Breast epithelium (tissue), 4 donors: Measurements from ENCODE around the gene CARD14. TPM values are rescaled to one million over a fixed set of nuclear protein-coding genes. Genes with fewer than 3 reads are reported as not detected.

Source experiments
- DNase-seq, 2 donors: peaks; one replicate each; pipeline ENCODE4 v3.0.0-alpha.2; 2019; ENCODE audit warnings: low spot score in 2 of 2
- H3K27ac ChIP-seq, 2 donors: fragments of 200-600 bp; sonication (generic) in 1 of 2; one replicate each; pipeline ENCODE4 v1.5.1; 2016 to 2019; ENCODE audit warnings: mild to moderate bottlenecking in 1 of 2
- H3K27me3 ChIP-seq, 2 donors: fragments of 200-600 bp; sonication (generic) in 1 of 2; one replicate each; pipeline versions ENCODE4 v1.5.1 to v1.6.0; 2017 to 2019; ENCODE audit warnings: control low read depth in 1 of 2, mild to moderate bottlenecking in 1 of 2
- H3K36me3 ChIP-seq: fragments of 200-600 bp; one replicate; pipeline ENCODE4 v1.5.1; 2019
- H3K4me1 ChIP-seq, 2 donors: fragments of 200-600 bp; sonication (generic); one replicate each; pipeline ENCODE4 v1.5.1; 2016 to 2019; ENCODE audit warnings: control low read depth in 1 of 2
- H3K4me3 ChIP-seq, 3 donors: fragments of 200-600 bp; sonication (generic); 1 replicate in 2 of 3; 2 replicates in 1 of 3; pipeline ENCODE4 v1.5.1; 2016 to 2019; ENCODE audit warnings: mild to moderate bottlenecking in 3 of 3, moderate library complexity in 2 of 3
- H3K9me3 ChIP-seq, 2 donors: fragments of 200-600 bp; sonication (generic) in 1 of 2; one replicate each; pipeline ENCODE4 v1.5.1; 2016 to 2019; ENCODE audit warnings: control low read depth in 1 of 2
- POLR2A ChIP-seq: fragments of 450-650 bp; IDR thresholded peaks from one replicate; pipeline ENCODE4 v1.6.1; 2016; ENCODE audit warnings: antibody characterized with exemption, mild to moderate bottlenecking, moderate library complexity
- POLR2AphosphoS5 ChIP-seq, 3 donors: sonication (generic); formaldehyde crosslinking; IDR thresholded peaks; one replicate each; pipeline ENCODE4 v1.6.1; 2017; ENCODE audit warnings: antibody characterized with exemption in 3 of 3
- intact Hi-C: fragments of 100-400 bp; cut with DNase I; formaldehyde crosslinking; loops from one replicate; pipeline ENCODE4 v1.15.1; 2023; ENCODE audit warnings: low total_unique reads
- total RNA-seq, 3 donors: library from RNA; depleted of rRNA; stranded (reverse); fragments of >200 nt; gene quantifications; one replicate each; pipeline ENCODE4 v1.1.0, GENCODE V29; 2016
- TF ChIP-seq, protein P1 (sequence below), 3 donors: fragments of 450-650 bp; IDR thresholded peaks; one replicate each; pipeline ENCODE4 v1.5.1; 2016 to 2017; ENCODE audit warnings: antibody characterized with exemption in 3 of 3, mild to moderate bottlenecking in 3 of 3, moderate library complexity in 3 of 3

CARD14 gene
- total RNA-seq, 3 donors from 2014 or later = 0.32 to 13.8 (median 9.4) TPM

DNA sequence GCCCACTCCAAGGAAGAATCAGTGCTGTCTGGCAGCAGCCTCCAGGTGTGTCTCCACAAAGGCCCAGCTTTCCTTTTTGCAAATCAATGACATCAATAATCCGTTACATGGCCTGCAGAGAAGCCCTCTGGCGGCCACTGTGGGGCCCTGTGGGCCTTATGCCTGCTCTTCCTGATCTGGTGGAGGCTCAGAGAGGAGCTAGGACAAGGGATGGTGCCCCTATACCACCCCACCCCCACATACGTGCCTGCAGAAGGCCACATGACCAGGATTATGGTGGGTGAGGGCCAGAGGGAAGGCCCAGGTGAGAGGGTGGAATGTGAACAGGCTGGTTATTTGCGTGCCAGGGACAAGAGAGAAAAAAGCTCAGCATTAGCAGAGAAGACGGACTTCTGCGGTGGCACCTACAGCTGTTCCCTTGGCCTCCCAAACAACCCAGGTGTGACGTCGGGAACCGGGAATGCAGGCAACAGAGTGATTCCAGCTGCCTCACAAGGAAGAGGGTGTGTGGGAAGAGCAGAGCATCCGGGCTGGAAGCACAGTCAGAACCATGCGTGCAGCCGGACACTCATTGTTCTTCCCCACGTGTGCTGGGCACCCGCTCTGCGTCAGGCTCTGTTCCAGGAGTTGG is 45.4 kb upstream of the CARD14 start:
- Histone ChIP-seq H3K9me3 (no peaks in the 10 kb centered on the region), H3K27ac (peak overlapping the region; percentile 87 to 89), H3K4me1 (peaks cover 0 to 7% of the 10 kb centered on the region in 2 donors), H3K27me3 (no peaks in the 10 kb centered on the region), H3K4me3 (peak overlapping the region in 1 of 3 donors; percentile 9), H3K36me3 (no peaks in the 10 kb centered on the region)
- DNase-seq = peak in 1 of 2 donors; percentile 97
- TF ChIP-seq, protein P1, sequence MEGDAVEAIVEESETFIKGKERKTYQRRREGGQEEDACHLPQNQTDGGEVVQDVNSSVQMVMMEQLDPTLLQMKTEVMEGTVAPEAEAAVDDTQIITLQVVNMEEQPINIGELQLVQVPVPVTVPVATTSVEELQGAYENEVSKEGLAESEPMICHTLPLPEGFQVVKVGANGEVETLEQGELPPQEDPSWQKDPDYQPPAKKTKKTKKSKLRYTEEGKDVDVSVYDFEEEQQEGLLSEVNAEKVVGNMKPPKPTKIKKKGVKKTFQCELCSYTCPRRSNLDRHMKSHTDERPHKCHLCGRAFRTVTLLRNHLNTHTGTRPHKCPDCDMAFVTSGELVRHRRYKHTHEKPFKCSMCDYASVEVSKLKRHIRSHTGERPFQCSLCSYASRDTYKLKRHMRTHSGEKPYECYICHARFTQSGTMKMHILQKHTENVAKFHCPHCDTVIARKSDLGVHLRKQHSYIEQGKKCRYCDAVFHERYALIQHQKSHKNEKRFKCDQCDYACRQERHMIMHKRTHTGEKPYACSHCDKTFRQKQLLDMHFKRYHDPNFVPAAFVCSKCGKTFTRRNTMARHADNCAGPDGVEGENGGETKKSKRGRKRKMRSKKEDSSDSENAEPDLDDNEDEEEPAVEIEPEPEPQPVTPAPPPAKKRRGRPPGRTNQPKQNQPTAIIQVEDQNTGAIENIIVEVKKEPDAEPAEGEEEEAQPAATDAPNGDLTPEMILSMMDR (IDR thresholded peaks at IDR 0.05) = peak in 1 of 3 donors; percentile 22
- TF ChIP-seq POLR2A = no peak
- peak; percentile 21 to 75 (median 71) for TF ChIP-seq POLR2AphosphoS5 (IDR thresholded peaks at IDR 0.05)
- intact Hi-C loops = no loop called here

DNA sequence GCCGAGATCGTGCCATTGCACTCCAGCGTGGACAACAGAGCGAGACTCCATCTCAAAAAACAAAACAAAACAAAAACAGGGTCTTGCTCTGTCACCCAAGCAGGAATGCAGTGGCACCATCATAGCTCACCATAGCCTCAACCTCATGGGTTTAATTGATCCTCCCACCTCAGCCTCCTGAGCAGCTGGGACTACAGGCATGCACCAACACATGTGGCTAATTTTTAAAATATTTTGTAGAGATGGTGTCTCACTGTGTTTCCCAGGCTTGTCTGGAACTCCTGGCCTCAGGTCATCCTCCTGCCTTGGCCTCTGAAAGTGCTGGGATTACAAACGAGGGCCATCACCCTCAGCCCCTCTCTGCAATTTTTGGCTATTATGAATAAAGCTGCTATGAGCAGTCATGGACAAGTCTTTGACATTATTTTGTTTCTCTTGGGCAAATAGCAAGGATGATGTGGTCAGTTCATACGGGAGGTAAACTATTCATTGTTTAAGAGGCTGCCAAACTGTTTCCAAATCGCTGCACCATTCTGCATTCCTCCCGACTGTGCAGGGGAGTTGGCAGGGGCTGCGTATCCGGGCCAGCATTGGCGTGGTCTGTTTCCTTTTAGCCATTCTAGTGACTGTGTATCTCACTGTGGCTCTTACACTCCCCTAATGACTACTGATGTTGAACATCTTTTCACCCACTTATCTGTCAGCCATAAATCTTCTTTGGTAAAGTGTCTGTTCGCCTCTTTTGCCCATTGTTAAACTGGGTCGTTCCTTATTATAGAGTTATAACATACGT is 44.0 kb upstream of the CARD14 start:
- TF ChIP-seq, protein P1 (IDR thresholded peaks at IDR 0.05) = no peak
- peak in 2 of 3 donors; percentile 20 to 34 for TF ChIP-seq POLR2AphosphoS5 (IDR thresholded peaks at IDR 0.05)
- TF ChIP-seq POLR2A = no peak
- H3K4me1 ChIP-seq = peaks cover 0 to 7% of the 10 kb centered on the region in 2 donors
- peak in 1 of 2 donors; percentile 80 for DNase-seq
- H3K27ac ChIP-seq = peak overlapping the region; percentile 57 to 89
- intact Hi-C loops = no loop called here
- no peaks in the 10 kb centered on the region for H3K27me3 ChIP-seq
- H3K36me3 ChIP-seq = no peaks in the 10 kb centered on the region
- no peak overlapping the region for H3K4me3 ChIP-seq
- no peaks in the 10 kb centered on the region for H3K9me3 ChIP-seq

DNA sequence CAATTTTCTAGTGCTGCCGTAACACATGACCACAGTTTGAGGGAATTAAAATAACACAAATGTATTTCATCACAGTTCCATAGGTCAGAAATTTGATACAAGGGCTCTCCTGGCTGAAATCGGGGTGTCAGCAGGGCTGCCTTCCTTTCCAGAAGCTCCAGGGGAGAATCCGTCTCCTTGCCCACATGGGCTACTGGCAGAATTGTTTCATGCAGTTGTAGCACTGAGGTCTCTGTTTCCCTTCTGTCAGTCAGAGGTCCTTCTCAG is 43.4 kb upstream of the CARD14 start:
- TF ChIP-seq POLR2A = no peak
- TF ChIP-seq, protein P1 (IDR thresholded peaks at IDR 0.05) = no peak
- no peak for TF ChIP-seq POLR2AphosphoS5 (IDR thresholded peaks at IDR 0.05)
- intact Hi-C loops = no loop called here
- peak overlapping the region; percentile 57 to 89 for H3K27ac ChIP-seq
- H3K4me3 ChIP-seq = no peak overlapping the region
- DNase-seq = no peak
- H3K4me1 ChIP-seq = peaks cover 0 to 7% of the 10 kb centered on the region in 2 donors
- no peaks in the 10 kb centered on the region for H3K36me3 ChIP-seq
- H3K27me3 ChIP-seq = no peaks in the 10 kb centered on the region
- H3K9me3 ChIP-seq = no peaks in the 10 kb centered on the region

DNA sequence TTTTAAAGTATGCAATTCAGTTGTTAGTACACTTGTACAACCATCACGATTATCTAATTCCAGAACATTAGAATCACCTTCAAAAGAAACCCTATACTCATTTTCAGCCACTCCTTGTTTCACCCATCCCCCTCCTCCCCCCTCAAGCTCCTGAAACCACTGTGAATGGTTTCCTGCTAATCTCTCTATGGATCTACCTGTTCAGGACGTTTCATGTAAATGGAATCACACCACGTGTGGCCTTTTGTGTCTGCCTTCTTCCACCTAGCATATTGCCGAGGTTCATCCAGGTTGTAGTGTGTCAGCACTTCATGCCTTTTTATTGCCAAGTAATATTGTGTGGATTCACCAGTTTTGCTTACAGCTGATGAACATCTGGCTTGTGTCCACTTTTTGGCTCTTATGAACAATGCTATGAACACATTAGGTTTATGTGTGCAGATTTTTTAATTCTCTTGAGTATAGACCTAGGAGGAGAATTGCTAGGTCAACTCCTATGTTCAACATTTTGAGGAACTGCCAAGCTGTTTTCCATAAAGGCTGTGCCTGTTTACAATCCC is 40.7 kb upstream of the CARD14 start:
- peaks cover 0 to 5% of the 10 kb centered on the region in 2 donors for H3K4me1 ChIP-seq
- no peak overlapping the region for H3K27ac ChIP-seq
- H3K9me3 ChIP-seq = no peaks in the 10 kb centered on the region
- no peaks in the 10 kb centered on the region for H3K27me3 ChIP-seq
- no peak overlapping the region for H3K4me3 ChIP-seq
- no peak for DNase-seq
- TF ChIP-seq POLR2A (no peak), POLR2AphosphoS5 (IDR thresholded peaks at IDR 0.05) (no peak)
- TF ChIP-seq, protein P1 (IDR thresholded peaks at IDR 0.05) = no peak
- intact Hi-C loops = no loop called here
- H3K36me3 ChIP-seq = no peaks in the 10 kb centered on the region

DNA sequence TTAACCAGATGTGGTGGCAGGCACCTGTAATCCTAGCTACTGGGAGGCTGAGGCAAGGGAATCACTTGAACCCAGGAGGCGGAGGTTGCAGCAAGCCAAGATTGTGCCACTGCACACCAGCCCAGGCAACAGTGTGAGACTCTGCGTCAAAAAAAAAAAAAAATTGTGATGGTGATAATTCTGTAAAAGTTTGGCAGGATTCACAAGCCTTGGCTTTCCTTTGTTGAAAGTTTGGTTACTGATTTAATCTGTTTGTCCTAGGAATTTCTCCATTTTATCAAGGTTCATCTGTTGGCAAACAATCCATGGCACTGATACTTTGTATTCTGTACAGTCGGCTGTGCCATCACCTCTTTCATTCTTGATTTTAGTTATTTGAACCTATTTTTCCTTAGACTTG is 38.8 kb upstream of the CARD14 start:
- Histone ChIP-seq H3K27ac (no peak overlapping the region), H3K4me3 (no peak overlapping the region), H3K9me3 (no peaks in the 10 kb centered on the region), H3K4me1 (no peaks in the 10 kb centered on the region), H3K27me3 (no peaks in the 10 kb centered on the region), H3K36me3 (no peaks in the 10 kb centered on the region)
- intact Hi-C loops = loop anchor here (1.0 kb wide), 1 partner anchor 13 kb away; no protein-coding TSS in a partner anchor
- DNase-seq = no peak
- TF ChIP-seq POLR2A (no peak), POLR2AphosphoS5 (IDR thresholded peaks at IDR 0.05) (no peak)
- TF ChIP-seq, protein P1 (IDR thresholded peaks at IDR 0.05) = no peak
